Panc1 (cell line): ENCODE results near the gene MTURN.

ENCODE experiments used
- REST ChIP-seq, 2 experiments: IDR thresholded peaks; 2 replicates each; pipeline ENCODE4 v1.6.1; 2011 to 2012; ENCODE audit warnings: low read depth in 2 of 2, control low read depth in 1 of 2, low read length in 1 of 2, mild to moderate bottlenecking in 1 of 2, moderate library complexity in 1 of 2; ENCODE audit not compliant: insufficient read depth in 1 of 2
- TF ChIP-seq, protein P1 (sequence below): fragments of 450-650 bp; IDR thresholded peaks from 2 replicates; pipeline ENCODE4 v1.5.1; 2017; ENCODE audit warnings: mild to moderate bottlenecking

GRCh38 chr7:30102281-30102680 lies 32.5 kb upstream of the MTURN start:
- TF ChIP-seq, protein P1, sequence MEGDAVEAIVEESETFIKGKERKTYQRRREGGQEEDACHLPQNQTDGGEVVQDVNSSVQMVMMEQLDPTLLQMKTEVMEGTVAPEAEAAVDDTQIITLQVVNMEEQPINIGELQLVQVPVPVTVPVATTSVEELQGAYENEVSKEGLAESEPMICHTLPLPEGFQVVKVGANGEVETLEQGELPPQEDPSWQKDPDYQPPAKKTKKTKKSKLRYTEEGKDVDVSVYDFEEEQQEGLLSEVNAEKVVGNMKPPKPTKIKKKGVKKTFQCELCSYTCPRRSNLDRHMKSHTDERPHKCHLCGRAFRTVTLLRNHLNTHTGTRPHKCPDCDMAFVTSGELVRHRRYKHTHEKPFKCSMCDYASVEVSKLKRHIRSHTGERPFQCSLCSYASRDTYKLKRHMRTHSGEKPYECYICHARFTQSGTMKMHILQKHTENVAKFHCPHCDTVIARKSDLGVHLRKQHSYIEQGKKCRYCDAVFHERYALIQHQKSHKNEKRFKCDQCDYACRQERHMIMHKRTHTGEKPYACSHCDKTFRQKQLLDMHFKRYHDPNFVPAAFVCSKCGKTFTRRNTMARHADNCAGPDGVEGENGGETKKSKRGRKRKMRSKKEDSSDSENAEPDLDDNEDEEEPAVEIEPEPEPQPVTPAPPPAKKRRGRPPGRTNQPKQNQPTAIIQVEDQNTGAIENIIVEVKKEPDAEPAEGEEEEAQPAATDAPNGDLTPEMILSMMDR = no peak
- TF ChIP-seq REST (IDR thresholded peaks at IDR 0.05; ENCODE audit: insufficient read depth in 1 of 2, low read depth in 2 of 2, low read length in 1 of 2) = no peak
